H9 (cell line): ENCODE measurements around the gene NSMCE4A. TPM values are rescaled to one million over a fixed set of nuclear protein-coding genes. Genes with fewer than 3 reads are reported as not detected.

Experiments
- DNase-seq: peaks from one replicate; pipeline ENCODE4 v3.0.0-alpha.2; 2017
- H2AFZ ChIP-seq: one replicate; pipeline ENCODE4 v1.6.1; 2013; ENCODE audit warnings: mild to moderate bottlenecking, low read length, control low read depth, moderate library complexity
- H2AK5ac ChIP-seq: 2 replicates; pipeline ENCODE4 v1.6.1; 2013; ENCODE audit warnings: low read length, control low read depth, mixed read lengths; ENCODE audit not compliant: insufficient read length
- H2BK120ac ChIP-seq: one replicate; pipeline ENCODE4 v1.6.1; 2013; ENCODE audit warnings: low read depth, mild to moderate bottlenecking, low read length, control low read depth, inconsistent platforms; ENCODE audit not compliant: poor library complexity, severe bottlenecking
- H2BK12ac ChIP-seq: 2 replicates; pipeline ENCODE4 v1.6.1; 2013; ENCODE audit warnings: low read length, control low read depth, mixed read lengths, low read depth; ENCODE audit not compliant: insufficient read length
- H2BK15ac ChIP-seq: 2 replicates; pipeline ENCODE4 v1.6.1; 2013; ENCODE audit warnings: low read depth, low read length, control low read depth
- H2BK20ac ChIP-seq: one replicate; pipeline ENCODE4 v1.6.1; 2013; ENCODE audit warnings: low read depth, mild to moderate bottlenecking, low read length, control low read depth, inconsistent platforms; ENCODE audit not compliant: poor library complexity, severe bottlenecking
- H2BK5ac ChIP-seq: 2 replicates; pipeline ENCODE4 v1.6.1; 2013; ENCODE audit warnings: low read length, control low read depth, mixed read lengths; ENCODE audit not compliant: insufficient read length
- H3K14ac ChIP-seq: 2 replicates; pipeline ENCODE4 v1.6.1; 2013; ENCODE audit warnings: low read length, control low read depth; ENCODE audit not compliant: insufficient read depth
- H3K18ac ChIP-seq: 2 replicates; pipeline ENCODE4 v1.6.1; 2013; ENCODE audit warnings: low read depth, mild to moderate bottlenecking, mixed read lengths, low read length, control low read depth; ENCODE audit not compliant: insufficient read length
- H3K23ac ChIP-seq: 2 replicates; pipeline ENCODE4 v1.6.1; 2013; ENCODE audit warnings: low read length, control low read depth, mixed read lengths, low read depth; ENCODE audit not compliant: insufficient read length
- H3K23me2 ChIP-seq: 2 replicates; pipeline ENCODE4 v1.6.1; 2013; ENCODE audit warnings: low read depth, mild to moderate bottlenecking, mixed read lengths, low read length, control low read depth; ENCODE audit not compliant: insufficient read length, poor library complexity, severe bottlenecking
- H3K27ac ChIP-seq: 2 replicates; pipeline ENCODE4 v1.5.1; 2013; ENCODE audit warnings: low read length, control low read depth, mixed read lengths, low read depth; ENCODE audit not compliant: insufficient read length
- H3K27me3 ChIP-seq: 2 replicates; pipeline ENCODE4 v1.6.1; 2013; ENCODE audit warnings: low read length, control low read depth, inconsistent platforms; ENCODE audit not compliant: insufficient read depth
- H3K4ac ChIP-seq: 2 replicates; pipeline ENCODE4 v1.6.1; 2013; ENCODE audit warnings: low read depth, mild to moderate bottlenecking, control low read depth, inconsistent platforms, low read length, moderate library complexity
- H3K4me1 ChIP-seq: 2 replicates; pipeline ENCODE4 v1.6.1; 2013; ENCODE audit warnings: low read length, control low read depth, inconsistent platforms; ENCODE audit not compliant: insufficient read depth
- H3K4me2 ChIP-seq: 2 replicates; pipeline ENCODE4 v1.6.1; 2013; ENCODE audit warnings: low read length, control low read depth, mixed read lengths; ENCODE audit not compliant: insufficient read length, insufficient read depth
- H3K56ac ChIP-seq: 2 replicates; pipeline ENCODE4 v1.6.1; 2013; ENCODE audit warnings: low read depth, mild to moderate bottlenecking, mixed read lengths, low read length, control low read depth; ENCODE audit not compliant: insufficient read length
- H3K79me1 ChIP-seq: 2 replicates; pipeline ENCODE4 v1.6.1; 2013; ENCODE audit warnings: low read depth, mild to moderate bottlenecking, moderate library complexity, low read length, control low read depth, inconsistent platforms; ENCODE audit not compliant: insufficient read depth, poor library complexity, severe bottlenecking
- H3K79me2 ChIP-seq: 2 replicates; pipeline ENCODE4 v1.6.1; 2013; ENCODE audit warnings: low read length, control low read depth, inconsistent platforms; ENCODE audit not compliant: insufficient read depth
- H3K9ac ChIP-seq: 2 replicates; pipeline ENCODE4 v1.6.1; 2013; ENCODE audit warnings: low read length, control low read depth, mixed read lengths; ENCODE audit not compliant: insufficient read length; ENCODE audit errors: extremely low read depth
- H3K9me3 ChIP-seq: one replicate; pipeline ENCODE4 v1.6.1; 2013; ENCODE audit warnings: low read depth, low read length, inconsistent platforms; ENCODE audit not compliant: control insufficient read depth
- H3T11ph ChIP-seq: one replicate; pipeline ENCODE4 v1.6.1; 2013; ENCODE audit warnings: mild to moderate bottlenecking, low read length, control low read depth, inconsistent platforms
- H4K20me1 ChIP-seq: one replicate; pipeline ENCODE4 v1.6.1; 2013; ENCODE audit not compliant: control insufficient read depth, insufficient read length, insufficient read depth
- H4K5ac ChIP-seq: 2 replicates; pipeline ENCODE4 v1.6.1; 2013; ENCODE audit warnings: low read depth, mild to moderate bottlenecking, mixed read lengths, low read length, control low read depth; ENCODE audit not compliant: insufficient read length
- H4K8ac ChIP-seq: replicated peaks from 2 replicates; pipeline ENCODE4 v1.6.1; 2013; ENCODE audit warnings: low read length, control low read depth, mixed read lengths, low read depth; ENCODE audit not compliant: insufficient read length
- H4K91ac ChIP-seq: 2 replicates; pipeline ENCODE4 v1.6.1; 2013; ENCODE audit warnings: low read depth, mild to moderate bottlenecking, moderate library complexity, mixed read lengths, low read length, control low read depth; ENCODE audit not compliant: insufficient read length
- H3K27ac Mint-ChIP-seq, 3 experiments: 2 replicates in 2 of 3; 3 replicates in 1 of 3; pipeline ENCODE4 v1.8.0; 2020 to 2021; ENCODE audit warnings: mixed read lengths in 3 of 3, mild to moderate bottlenecking in 1 of 3, moderate library complexity in 1 of 3
- H3K27me3 Mint-ChIP-seq: 2 replicates; pipeline ENCODE4 v1.8.0; 2021; ENCODE audit warnings: low read depth, mild to moderate bottlenecking, moderate library complexity, mixed read lengths
- H3K36me3 Mint-ChIP-seq, 3 experiments: 2 replicates in 2 of 3; 3 replicates in 1 of 3; pipeline ENCODE4 v1.8.0; 2020 to 2021; ENCODE audit warnings: low read depth in 3 of 3, mixed read lengths in 3 of 3; ENCODE audit not compliant: insufficient read depth in 1 of 3
- H3K4me1 Mint-ChIP-seq, 2 experiments: 2 replicates each; pipeline ENCODE4 v1.8.0; 2020; ENCODE audit warnings: mixed read lengths in 2 of 2
- H3K4me3 Mint-ChIP-seq, 2 experiments: 2 replicates in 1 of 2; 3 replicates in 1 of 2; pipeline ENCODE4 v1.8.0; 2020 to 2021; ENCODE audit warnings: mild to moderate bottlenecking in 2 of 2, mixed read lengths in 2 of 2, moderate library complexity in 1 of 2
- H3K9me3 Mint-ChIP-seq, 2 experiments: 2 replicates in 1 of 2; 3 replicates in 1 of 2; pipeline ENCODE4 v1.8.0; 2020; ENCODE audit warnings: mild to moderate bottlenecking in 2 of 2, mixed read lengths in 2 of 2, moderate library complexity in 1 of 2
- CTCF ChIP-seq: fragments of 200-600 bp; sonication (generic); conservative IDR thresholded peaks from 3 replicates; pipeline ENCODE4 v1.8.0; 2021; ENCODE audit warnings: antibody characterized with exemption, mild to moderate bottlenecking
- WGBS: extraction: QIAGEN DNeasy Blood & Tissue Kit; methylation state at CpG from one replicate; pipeline ENCODE4 v1.1.7; 2013; ENCODE audit warnings: missing lambda C conversion rate, low lambda C conversion rate, mixed read lengths; ENCODE audit not compliant: insufficient read length; ENCODE audit errors: extremely low coverage; 5-methylcytosine and 5-hydroxymethylcytosine counted together
- total RNA-seq: library from RNA; stranded (reverse); gene quantifications from 2 replicates; pipeline ENCODE4 v1.2.1, GENCODE V29; 2021

The NSMCE4A gene
- total RNA-seq, 1 experiment from 2014 or later = 59.0 TPM

GRCh38 chr10:122021828-122022227 lies 46.8 kb upstream of the NSMCE4A start:
- H3T11ph ChIP-seq = no peak overlapping the region
- H3K27ac Mint-ChIP-seq = peak overlapping the region in 1 of 3 experiments; percentile 30; a peak in 1 of 7 replicates
- no peak overlapping the region for H2BK15ac ChIP-seq

More at GRCh38 chr10:122021828-122022227, 46.8 kb upstream of the NSMCE4A start:
- Histone ChIP-seq H4K5ac (no peak overlapping the region), H3K4me1 (no peaks in the 10 kb centered on the region), H4K8ac (no peak overlapping the region), H3K9ac (no peak overlapping the region), H2AK5ac (no peak overlapping the region), H2AFZ (no peak overlapping the region), H4K91ac (no peak overlapping the region), H4K20me1 (no peaks in the 10 kb centered on the region), H2BK5ac (no peak overlapping the region), H3K4ac (no peak overlapping the region), H2BK12ac (no peak overlapping the region), H3K79me2 (no peaks in the 10 kb centered on the region), H3K23ac (no peak overlapping the region), H3K27me3 (no peaks in the 10 kb centered on the region), H3K27ac (no peak overlapping the region), H2BK20ac (no peak overlapping the region), H3K56ac (no peak overlapping the region), H3K79me1 (no peaks in the 10 kb centered on the region), H3K23me2 (no peaks in the 10 kb centered on the region), H3K14ac (no peak overlapping the region), H3K4me2 (no peak overlapping the region), H2BK120ac (no peak overlapping the region), H3K9me3 (no peaks in the 10 kb centered on the region), H3K18ac (no peak overlapping the region)
- H3K4me3 Mint-ChIP-seq = no peak overlapping the region
- WGBS = no CpG with 5 or more reads among the region's 11 CpGs
- no peak for TF ChIP-seq CTCF
- H3K4me1 Mint-ChIP-seq = peaks cover 22 to 28% of the 10 kb centered on the region in 2 experiments
- H3K36me3 Mint-ChIP-seq = no peaks in the 10 kb centered on the region
- H3K9me3 Mint-ChIP-seq = no peaks in the 10 kb centered on the region; a peak in 1 of 5 replicates
- DNase-seq = no peak
- peaks cover 1% of the 10 kb centered on the region for H3K27me3 Mint-ChIP-seq
